ENCODE measurements around the gene SLC44A4.
A peak's percentile ranks its signal among the peaks of the same experiment; 100 is the strongest.
"Not testable (repeated sequence)": the region's sequence is repeated elsewhere in the genome, so short reads cannot be mapped to it uniquely, and the experiment has no call there.

Gene SLC44A4

GRCh38 chr6:31865205-31866118 is 13.3 kb downstream of the SLC44A4 start:
- DNase-seq: no peak
- no peak overlapping the region for H3K9ac ChIP-seq (ENCODE audit: low read length)
- no peak overlapping the region for H3K4me3 ChIP-seq (ENCODE audit: insufficient read depth in 1 of 2, low read depth in 1 of 2, low read length in 2 of 2)
- H4K91ac ChIP-seq (ENCODE audit: low read length): no peak overlapping the region
- H3K4me2 ChIP-seq (ENCODE audit: low read length, poor library complexity, severe bottlenecking): no peak overlapping the region
- H2BK15ac ChIP-seq (ENCODE audit: low read depth, poor library complexity, severe bottlenecking): no peak overlapping the region
- peaks cover 8 to 10% of the 10 kb centered on the region in 2 experiments for H3K36me3 ChIP-seq (ENCODE audit: control insufficient read depth in 1 of 2, insufficient read depth in 2 of 2, low read depth in 1 of 2, low read length in 2 of 2)
- no peak overlapping the region for H2BK120ac ChIP-seq (ENCODE audit: low read depth, low read length)
- H3K23ac ChIP-seq (ENCODE audit: low read length in 2 of 2): no peak overlapping the region
- no peak overlapping the region for H2BK12ac ChIP-seq (ENCODE audit: low read length in 2 of 2)
- H3K14ac ChIP-seq (ENCODE audit: low read length in 2 of 2): no peak overlapping the region
- H2AFZ ChIP-seq (ENCODE audit: low read depth, low read length): no peak overlapping the region
- no peak overlapping the region for H2AK5ac ChIP-seq (ENCODE audit: low read length, severe bottlenecking)
- peaks cover 15% of the 10 kb centered on the region for H3K4me1 ChIP-seq (ENCODE audit: control insufficient read depth, insufficient read depth, low read depth, low read length)
- peaks cover 0 to 18% of the 10 kb centered on the region in 2 experiments for H3K27me3 ChIP-seq (ENCODE audit: control insufficient read depth in 1 of 2, insufficient read depth in 1 of 2, low read length in 2 of 2)
- peaks cover 18% of the 10 kb centered on the region for H3K79me1 ChIP-seq (replicated peaks; ENCODE audit: low read length, poor library complexity, severe bottlenecking)
- no peak overlapping the region for H3K4ac ChIP-seq (ENCODE audit: low read depth in 1 of 2, low read length in 2 of 2)
- WGBS: 88% methylated on average over 21 of the region's 21 CpGs
- H4K8ac ChIP-seq (ENCODE audit: low read length): no peak overlapping the region
- H2BK5ac ChIP-seq (ENCODE audit: low read depth, low read length, poor library complexity, severe bottlenecking): no peak overlapping the region
- no peaks in the 10 kb centered on the region for H3K9me3 ChIP-seq (ENCODE audit: control insufficient read depth, low read length)
- no peak overlapping the region for H3K27ac ChIP-seq (ENCODE audit: low read length, poor library complexity, severe bottlenecking)
- no peak overlapping the region for H3K18ac ChIP-seq (ENCODE audit: low read depth in 1 of 2, low read length in 2 of 2)

GRCh38 chr6:31864818-31865204 is 14.0 kb downstream of the SLC44A4 start:
- Histone ChIP-seq H3K18ac (ENCODE audit: low read depth in 1 of 2, low read length in 2 of 2) (no peak overlapping the region), H3K14ac (ENCODE audit: low read length in 2 of 2) (no peak overlapping the region), H3K9me3 (ENCODE audit: control insufficient read depth, low read length) (no peaks in the 10 kb centered on the region), H2AK5ac (ENCODE audit: low read length, severe bottlenecking) (no peak overlapping the region), H4K91ac (ENCODE audit: low read length) (no peak overlapping the region), H3K36me3 (ENCODE audit: control insufficient read depth in 1 of 2, insufficient read depth in 2 of 2, low read depth in 1 of 2, low read length in 2 of 2) (peaks cover 15 to 16% of the 10 kb centered on the region in 2 experiments), H2AFZ (ENCODE audit: low read depth, low read length) (no peak overlapping the region), H2BK12ac (ENCODE audit: low read length in 2 of 2) (no peak overlapping the region), H3K4me2 (ENCODE audit: low read length, poor library complexity, severe bottlenecking) (no peak overlapping the region), H3K9ac (ENCODE audit: low read length) (peak overlapping the region; percentile 87), H3K79me1 (replicated peaks; ENCODE audit: low read length, poor library complexity, severe bottlenecking) (peaks cover 23% of the 10 kb centered on the region), H3K23ac (ENCODE audit: low read length in 2 of 2) (no peak overlapping the region), H2BK15ac (ENCODE audit: low read depth, poor library complexity, severe bottlenecking) (no peak overlapping the region), H3K27ac (ENCODE audit: low read length, poor library complexity, severe bottlenecking) (no peak overlapping the region), H4K8ac (ENCODE audit: low read length) (no peak overlapping the region), H2BK120ac (ENCODE audit: low read depth, low read length) (no peak overlapping the region), H2BK5ac (ENCODE audit: low read depth, low read length, poor library complexity, severe bottlenecking) (no peak overlapping the region), H3K27me3 (ENCODE audit: control insufficient read depth in 1 of 2, insufficient read depth in 1 of 2, low read length in 2 of 2) (peaks cover 0 to 12% of the 10 kb centered on the region in 2 experiments), H3K4me3 (ENCODE audit: insufficient read depth in 1 of 2, low read depth in 1 of 2, low read length in 2 of 2) (no peak overlapping the region), H3K4me1 (ENCODE audit: control insufficient read depth, insufficient read depth, low read depth, low read length) (peaks cover 13% of the 10 kb centered on the region), H3K4ac (ENCODE audit: low read depth in 1 of 2, low read length in 2 of 2) (peak overlapping the region in 1 of 2 experiments; percentile 7)
- WGBS: 90% methylated on average over 5 of the region's 8 CpGs
- DNase-seq: no peak

GRCh38 chr6:31864123-31864562 is 14.7 kb downstream of the SLC44A4 start:
- Histone ChIP-seq H3K9ac (ENCODE audit: low read length) (peak overlapping the region; percentile 87), H3K27ac (ENCODE audit: low read length, poor library complexity, severe bottlenecking) (peak overlapping the region; percentile 30), H3K18ac (ENCODE audit: low read depth in 1 of 2, low read length in 2 of 2) (peak overlapping the region in 1 of 2 experiments; percentile 16), H3K4me2 (ENCODE audit: low read length, poor library complexity, severe bottlenecking) (peak overlapping the region; percentile 58), H3K4me1 (ENCODE audit: control insufficient read depth, insufficient read depth, low read depth, low read length) (peaks cover 11% of the 10 kb centered on the region), H3K4ac (ENCODE audit: low read depth in 1 of 2, low read length in 2 of 2) (peak overlapping the region in 1 of 2 experiments; percentile 2), H3K36me3 (ENCODE audit: control insufficient read depth in 1 of 2, insufficient read depth in 2 of 2, low read depth in 1 of 2, low read length in 2 of 2) (peaks cover 22 to 23% of the 10 kb centered on the region in 2 experiments), H3K79me1 (replicated peaks; ENCODE audit: low read length, poor library complexity, severe bottlenecking) (peaks cover 30% of the 10 kb centered on the region), H3K4me3 (ENCODE audit: insufficient read depth in 1 of 2, low read depth in 1 of 2, low read length in 2 of 2) (peak overlapping the region in 1 of 2 experiments; percentile 85)
- not testable (repeated sequence) for H3K27me3 ChIP-seq (ENCODE audit: control insufficient read depth in 1 of 2, insufficient read depth in 1 of 2, low read length in 2 of 2); H3K9me3 ChIP-seq (ENCODE audit: control insufficient read depth, low read length); H2BK5ac ChIP-seq (ENCODE audit: low read depth, low read length, poor library complexity, severe bottlenecking); DNase-seq; H2AFZ ChIP-seq (ENCODE audit: low read depth, low read length); H2BK120ac ChIP-seq (ENCODE audit: low read depth, low read length); H3K23ac ChIP-seq (ENCODE audit: low read length in 2 of 2); H2BK15ac ChIP-seq (ENCODE audit: low read depth, poor library complexity, severe bottlenecking); H2AK5ac ChIP-seq (ENCODE audit: low read length, severe bottlenecking); H4K8ac ChIP-seq (ENCODE audit: low read length); H3K14ac ChIP-seq (ENCODE audit: low read length in 2 of 2); H4K91ac ChIP-seq (ENCODE audit: low read length); H2BK12ac ChIP-seq (ENCODE audit: low read length in 2 of 2)
- WGBS: 41% methylated on average over 15 of the region's 16 CpGs

Measured in mesenchymal stem cell (in vitro differentiated cells and primary cell).